Left lobe of liver (tissue), 2 donors: ENCODE measurements around the gene HEG1. TPM values are rescaled to one million over a fixed set of nuclear protein-coding genes. Genes with fewer than 3 reads are reported as not detected.

Experiments used
- ATAC-seq: fragments of 200-7000 bp; cut with Tn5 transposase; one replicate; pipeline ENCODE4 v1.9.1; 2020; ENCODE audit warnings: mild to moderate bottlenecking, moderate library complexity
- DNase-seq: peaks from one replicate; pipeline ENCODE4 v3.0.0-alpha.2; 2020; ENCODE audit warnings: low spot score
- total RNA-seq: library from RNA; stranded (reverse); gene quantifications from one replicate; pipeline ENCODE4 v1.2.1, GENCODE V29; 2021
- donor health status: DM: no; HTN: no; CAD: no; lungs with moderate emphysema.
- donor health status: DM: no; HTN: yes; CAD: no.

Gene HEG1
- total RNA-seq, 1 donor from 2014 or later, result 5.4 TPM

- DNase-seq (no peak), ATAC-seq (no peak)
Measured at GRCh38 chr3:125017406-125017805, 38.4 kb downstream of the HEG1 start.

GRCh38 chr3:125014570-125015179 is 41.1 kb downstream of the HEG1 start:
- ATAC-seq (no peak), DNase-seq (peak; percentile 32)

GRCh38 chr3:125013095-125013494 is 42.7 kb downstream of the HEG1 start:
- peak; percentile 18 for DNase-seq
- no peak for ATAC-seq

- ATAC-seq, result no peak
- DNase-seq, result no peak
Measured at GRCh38 chr3:125011941-125012340, 43.9 kb downstream of the HEG1 start.

- DNase-seq (no peak), ATAC-seq (peak; percentile 86)
Measured at GRCh38 chr3:125010393-125010792, 45.4 kb downstream of the HEG1 start.

GRCh38 chr3:125008766-125009165 is 47.0 kb downstream of the HEG1 start:
- DNase-seq (no peak), ATAC-seq (peak; percentile 54)

- ATAC-seq (no peak), DNase-seq (no peak)
Measured at GRCh38 chr3:125006291-125006731, 49.5 kb downstream of the HEG1 start.

GRCh38 chr3:125005676-125006075 is 50.1 kb downstream of the HEG1 start:
- DNase-seq (no peak), ATAC-seq (no peak)

- peak; percentile 26 for ATAC-seq
Measured at GRCh38 chr3:125005222-125005621, 50.6 kb downstream of the HEG1 start.

GRCh38 chr3:125003859-125004595 is 51.8 kb downstream of the HEG1 start:
- no peak for DNase-seq

More at GRCh38 chr3:125005222-125005621, 50.6 kb downstream of the HEG1 start:
- DNase-seq, result no peak

GRCh38 chr3:125003369-125003853 is 52.4 kb downstream of the HEG1 start:
- peak; percentile 30 for ATAC-seq
- DNase-seq, result no peak

More at GRCh38 chr3:125003859-125004595, 51.8 kb downstream of the HEG1 start:
- ATAC-seq, result no peak

GRCh38 chr3:125002414-125003368 is 53.1 kb downstream of the HEG1 start:
- ATAC-seq (no peak), DNase-seq (no peak)

GRCh38 chr3:125001557-125002413 is 54.0 kb downstream of the HEG1 start:
- DNase-seq (peak; percentile 66), ATAC-seq (peak; percentile 81)

- no peak for ATAC-seq
Measured at GRCh38 chr3:125000661-125001060, 55.1 kb downstream of the HEG1 start.

GRCh38 chr3:124999897-125000435 is 55.8 kb downstream of the HEG1 start:
- DNase-seq (no peak), ATAC-seq (no peak)

More at GRCh38 chr3:125000661-125001060, 55.1 kb downstream of the HEG1 start:
- DNase-seq, result no peak

- DNase-seq (no peak), ATAC-seq (peak; percentile 12)
Measured at GRCh38 chr3:124999317-124999716, 56.5 kb downstream of the HEG1 start.

- no peak for ATAC-seq
Measured at GRCh38 chr3:124998247-124998630, 57.6 kb downstream of the HEG1 start.

GRCh38 chr3:124997303-124998246 is 58.2 kb downstream of the HEG1 start:
- no peak for ATAC-seq

More at GRCh38 chr3:124998247-124998630, 57.6 kb downstream of the HEG1 start:
- DNase-seq, result no peak

More at GRCh38 chr3:124997303-124998246, 58.2 kb downstream of the HEG1 start:
- DNase-seq, result no peak
